HepG2 (cell line): ENCODE measurements around the gene TANGO2. TPM values are rescaled to one million over a fixed set of nuclear protein-coding genes. Genes with fewer than 3 reads are reported as not detected.

Experiments used
- CAMTA2 ChIP-seq: sonication (generic); formaldehyde crosslinking; IDR thresholded peaks from 2 replicates; pipeline ENCODE4 v1.4.0; 2020; ENCODE audit warnings: mild to moderate bottlenecking, missing genetic modification reagents, borderline replicate concordance
- CBFB ChIP-seq: sonication (generic); formaldehyde crosslinking; IDR thresholded peaks from 2 replicates; pipeline ENCODE4 v1.4.0; 2020; ENCODE audit warnings: missing genetic modification reagents
- CENPX ChIP-seq: sonication (generic); formaldehyde crosslinking; IDR thresholded peaks from 2 replicates; pipeline ENCODE4 v1.9.0; 2021; ENCODE audit warnings: mild to moderate bottlenecking, missing genetic modification reagents, moderate library complexity
- CHCHD3 ChIP-seq: sonication (generic); formaldehyde crosslinking; IDR thresholded peaks from 2 replicates; pipeline ENCODE4 v1.8.0; 2022; ENCODE audit warnings: mild to moderate bottlenecking, missing genetic modification reagents, moderate library complexity
- FOXA3 ChIP-seq: IDR thresholded peaks from 2 replicates; pipeline ENCODE4 v1.6.1; 2016; ENCODE audit warnings: missing genetic modification reagents, missing compliant biosample characterization
- JUN ChIP-seq: sonication (generic); formaldehyde crosslinking; IDR thresholded peaks from 2 replicates; pipeline ENCODE4 v1.4.0; 2020; ENCODE audit warnings: mild to moderate bottlenecking, missing genetic modification reagents
- KLF6 ChIP-seq: IDR thresholded peaks from 2 replicates; pipeline ENCODE4 v1.8.0; 2016; ENCODE audit warnings: missing biosample characterization, missing genetic modification reagents
- MAX ChIP-seq: IDR thresholded peaks from 2 replicates; pipeline ENCODE4 v1.6.1; 2012; ENCODE audit warnings: inconsistent platforms
- MLXIP ChIP-seq: sonication (generic); formaldehyde crosslinking; IDR thresholded peaks from 2 replicates; pipeline ENCODE4 v1.9.0; 2021; ENCODE audit warnings: missing genetic modification reagents, borderline replicate concordance
- MTA3 ChIP-seq: sonication (generic); formaldehyde crosslinking; IDR thresholded peaks from 2 replicates; pipeline ENCODE4 v1.4.0; 2020; ENCODE audit warnings: missing genetic modification reagents
- SOX13 ChIP-seq, 3 experiments: fragments of 450-650 bp in 1 of 3; sonication (generic) in 1 of 3; formaldehyde crosslinking in 1 of 3; IDR thresholded peaks in 2 of 3; conservative IDR thresholded peaks in 1 of 3; 2 replicates each; pipeline versions ENCODE4 v1.5.0 to v1.6.1; 2016 to 2020; ENCODE audit warnings: antibody characterized with exemption in 1 of 3, mild to moderate bottlenecking in 1 of 3, missing compliant biosample characterization in 1 of 3, missing genetic modification reagents in 1 of 3, moderate library complexity in 1 of 3
- TCF12 ChIP-seq, 2 experiments: fragments of 450-650 bp in 1 of 2; sonication (generic) in 1 of 2; formaldehyde crosslinking in 1 of 2; IDR thresholded peaks; 2 replicates each; pipeline versions ENCODE4 v1.6.1 to v1.8.0; 2017 to 2022; ENCODE audit warnings: antibody characterized with exemption in 1 of 2, mild to moderate bottlenecking in 1 of 2, missing genetic modification reagents in 1 of 2, moderate library complexity in 1 of 2
- TEAD2 ChIP-seq: sonication (generic); formaldehyde crosslinking; IDR thresholded peaks from 2 replicates; pipeline ENCODE4 v1.9.0; 2021; ENCODE audit warnings: missing genetic modification reagents
- ZFP90 ChIP-seq: sonication (generic); formaldehyde crosslinking; IDR thresholded peaks from 2 replicates; pipeline ENCODE4 v1.8.0; 2022; ENCODE audit warnings: missing genetic modification reagents, mild to moderate bottlenecking, inconsistent platforms, borderline replicate concordance
- ZNF225 ChIP-seq: sonication (generic); formaldehyde crosslinking; IDR thresholded peaks from 2 replicates; pipeline ENCODE4 v1.4.0; 2020; ENCODE audit warnings: mild to moderate bottlenecking, missing genetic modification reagents
- ZNF256 ChIP-seq: sonication (generic); formaldehyde crosslinking; conservative IDR thresholded peaks from 2 replicates; pipeline ENCODE4 v1.4.0; 2020; ENCODE audit warnings: missing genetic modification reagents
- ZNF263 ChIP-seq: sonication (generic); formaldehyde crosslinking; IDR thresholded peaks from 2 replicates; pipeline ENCODE4 v1.4.0; 2020; ENCODE audit warnings: missing genetic modification reagents
- ZNF274 ChIP-seq: sonication (generic); formaldehyde crosslinking; IDR thresholded peaks from 2 replicates; pipeline ENCODE4 v1.5.1; 2020; ENCODE audit warnings: mild to moderate bottlenecking, missing genetic modification reagents
- ZNF382 ChIP-seq: sonication (generic); formaldehyde crosslinking; IDR thresholded peaks from 2 replicates; pipeline ENCODE4 v1.5.0; 2020; ENCODE audit warnings: missing genetic modification reagents, mild to moderate bottlenecking, borderline replicate concordance
- ZNF530 ChIP-seq: sonication (generic); formaldehyde crosslinking; IDR thresholded peaks from 2 replicates; pipeline ENCODE4 v1.5.0; 2020; ENCODE audit warnings: low read depth, mild to moderate bottlenecking, missing genetic modification reagents
- ZNF713 ChIP-seq: sonication (generic); formaldehyde crosslinking; IDR thresholded peaks from 2 replicates; pipeline ENCODE4 v1.4.0; 2020; ENCODE audit warnings: mild to moderate bottlenecking, missing genetic modification reagents
- ZNF737 ChIP-seq: sonication (generic); formaldehyde crosslinking; IDR thresholded peaks from 2 replicates; pipeline ENCODE4 v1.5.0; 2020; ENCODE audit warnings: missing genetic modification reagents, mild to moderate bottlenecking, borderline replicate concordance
- ZNF816 ChIP-seq: sonication (generic); formaldehyde crosslinking; IDR thresholded peaks from 2 replicates; pipeline ENCODE4 v1.8.0; 2022; ENCODE audit warnings: missing genetic modification reagents, mild to moderate bottlenecking, borderline replicate concordance
- polyA plus RNA-seq, 8 experiments: library from polyadenylated mRNA; depleted of rRNA in 3 of 8; stranded (reverse) in 7 of 8; unstranded in 1 of 8; fragments of >200 nt; fragmentation: Illumina TruSeq in 4 of 8; extraction: Trizol in 4 of 8; gene quantifications; 2 replicates each; pipeline versions ENCODE4 v1.2.1 to v1.2.3, GENCODE V29; 2011 to 2016; ENCODE audit warnings: low read depth in 4 of 8, missing spikeins in 1 of 8, mixed read lengths in 1 of 8; ENCODE audit not compliant: insufficient read depth in 1 of 8
- total RNA-seq, 5 experiments: library from RNA; depleted of rRNA; stranded (reverse); fragments of >200 nt; fragmentation: Illumina TruSeq; extraction: Trizol; gene quantifications; 2 replicates each; pipeline ENCODE4 v1.2.3, GENCODE V29; 2016; ENCODE audit warnings: low read depth in 1 of 5

The TANGO2 gene
- total and polyA plus RNA-seq, 2 of the 13 experiments (the other 11 are each of a cell fraction or from before 2014, with no cell fraction given) = 12.9 to 14.8 TPM

- TF ChIP-seq TCF12 (IDR thresholded peaks at IDR 0.05) = no peak
- no peak for TF ChIP-seq TCF12 (CRISPR knock-in tag; IDR thresholded peaks at IDR 0.05)
- TF ChIP-seq CAMTA2 (CRISPR knock-in tag) = no peak
- no peak for TF ChIP-seq SOX13 (IDR thresholded peaks at IDR 0.05)
- TF ChIP-seq SOX13 (CRISPR knock-in tag; conservative IDR thresholded peaks at IDR 0.05 in 1 of 2, IDR thresholded peaks at IDR 0.05 in 1 of 2) = no peak
- TF ChIP-seq MAX = peak; percentile 76
- no peak for TF ChIP-seq ZNF530 (CRISPR knock-in tag)
- no peak for TF ChIP-seq CENPX (CRISPR knock-in tag)
- no peak for TF ChIP-seq ZNF713 (CRISPR knock-in tag)
- no peak for TF ChIP-seq ZNF225
- no peak for TF ChIP-seq ZNF816 (CRISPR knock-in tag)
- peak; percentile 40; the same call in 1 of the 2 replicates for TF ChIP-seq KLF6 (CRISPR knock-in tag)
- TF ChIP-seq CHCHD3 (CRISPR knock-in tag) = no peak
- no peak for TF ChIP-seq JUN (CRISPR knock-in tag)
- TF ChIP-seq ZNF263 = peak; percentile 99
- TF ChIP-seq ZNF737 = no peak
- TF ChIP-seq MTA3 (CRISPR knock-in tag) = no peak
- TF ChIP-seq MLXIP (CRISPR knock-in tag) = no peak
- no peak for TF ChIP-seq ZNF256 (CRISPR knock-in tag)
- TF ChIP-seq ZFP90 (CRISPR knock-in tag) = no peak
- peak; percentile 84 for TF ChIP-seq FOXA3 (CRISPR knock-in tag)
- TF ChIP-seq ZNF274 (CRISPR knock-in tag) = no peak
- TF ChIP-seq ZNF382 = no peak
- TF ChIP-seq CBFB = no peak
- no peak for TF ChIP-seq TEAD2 (CRISPR knock-in tag)
Observed at GRCh38 chr22:20010307-20011122, 10.4 kb upstream of the TANGO2 start (continued).
